NCI-H524 (cell line): ENCODE results near the gene TOMT.

ENCODE experiments used
- DNase-seq, 2 experiments: peaks; one replicate each; lab custom pipeline; 2025; lab: John Stamatoyannopoulos, UW

TOMT gene, protein sequence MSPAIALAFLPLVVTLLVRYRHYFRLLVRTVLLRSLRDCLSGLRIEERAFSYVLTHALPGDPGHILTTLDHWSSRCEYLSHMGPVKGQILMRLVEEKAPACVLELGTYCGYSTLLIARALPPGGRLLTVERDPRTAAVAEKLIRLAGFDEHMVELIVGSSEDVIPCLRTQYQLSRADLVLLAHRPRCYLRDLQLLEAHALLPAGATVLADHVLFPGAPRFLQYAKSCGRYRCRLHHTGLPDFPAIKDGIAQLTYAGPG

DNA sequence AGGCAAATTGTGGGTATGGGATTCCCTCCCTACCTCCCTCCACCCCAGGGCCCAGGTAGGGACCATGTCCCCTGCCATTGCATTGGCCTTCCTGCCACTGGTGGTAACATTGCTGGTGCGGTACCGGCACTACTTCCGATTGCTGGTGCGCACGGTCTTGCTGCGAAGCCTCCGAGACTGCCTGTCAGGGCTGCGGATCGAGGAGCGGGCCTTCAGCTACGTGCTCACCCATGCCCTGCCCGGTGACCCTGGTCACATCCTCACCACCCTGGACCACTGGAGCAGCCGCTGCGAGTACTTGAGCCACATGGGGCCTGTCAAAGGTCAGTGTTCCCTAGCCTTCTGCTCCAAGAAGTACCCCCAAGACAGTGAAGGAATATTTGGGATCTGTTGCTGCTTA is at the start of gene TOMT:
Gene TOMT, plus strand, starts transcription at position 37 of the 400 bp plus-strand sequence. Its CDS starts 28 bp downstream, at position 65.
- no peak for DNase-seq

DNA sequence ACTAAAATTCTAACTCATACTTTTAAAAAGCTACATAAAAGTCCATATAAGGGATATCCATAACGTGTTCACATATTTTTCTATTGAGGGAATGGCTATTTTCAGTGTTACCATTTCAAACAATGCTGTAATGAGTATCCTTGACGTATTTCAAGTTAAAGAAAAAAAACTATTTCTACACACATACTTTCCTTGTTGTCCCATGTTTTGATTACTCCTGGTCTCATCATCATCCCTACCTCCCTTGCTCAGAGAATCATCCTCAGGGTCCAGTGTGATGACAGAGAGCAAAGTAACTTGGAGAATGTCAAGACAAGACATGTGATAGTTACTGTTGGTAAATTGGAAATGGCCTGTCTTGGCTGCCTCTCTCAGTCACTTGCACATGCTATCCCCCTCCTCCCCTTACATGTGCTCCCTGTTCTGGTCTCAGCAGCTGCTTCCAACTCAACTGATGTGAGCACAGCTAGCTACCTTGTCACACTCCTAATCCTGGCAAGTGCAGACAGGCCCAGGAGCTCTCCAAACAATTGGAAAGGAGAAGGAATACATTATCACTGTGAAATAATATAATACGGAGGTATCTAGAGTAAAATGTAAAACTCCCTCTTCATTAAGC is 47.2 kb upstream of the TOMT start:
- DNase-seq = peak in 1 of 2 experiments; percentile 3

DNA sequence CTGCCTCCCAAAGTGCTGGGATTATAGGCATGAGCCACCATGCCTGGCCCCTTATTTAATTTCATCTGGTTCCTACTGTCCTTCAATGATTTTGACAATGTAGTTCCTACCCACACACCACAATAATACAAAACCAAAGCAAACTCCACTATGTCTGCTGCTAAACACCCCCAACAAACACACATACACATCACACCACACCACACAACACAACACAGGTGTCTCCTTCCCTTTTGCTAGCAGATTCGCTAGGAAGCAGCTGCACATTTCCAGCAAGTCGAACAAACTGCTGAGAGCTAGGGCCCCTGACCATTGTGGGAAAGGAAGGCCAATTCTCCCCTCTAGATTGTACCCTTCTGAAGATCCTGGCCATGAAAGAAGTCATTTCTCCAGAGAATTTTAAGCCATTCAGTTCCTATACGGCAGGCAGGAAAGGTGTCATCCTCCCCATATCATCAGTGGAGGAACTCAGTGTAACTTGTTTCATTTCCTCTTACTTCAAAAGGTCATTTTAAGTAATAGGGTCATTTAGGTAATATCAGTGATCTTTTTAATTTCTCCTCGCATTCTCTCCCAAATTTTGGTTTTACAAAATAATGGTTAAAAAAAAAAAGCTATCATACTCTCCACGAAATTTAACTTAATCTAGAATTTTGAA is 43.9 kb upstream of the TOMT start:
- no peak for DNase-seq

DNA sequence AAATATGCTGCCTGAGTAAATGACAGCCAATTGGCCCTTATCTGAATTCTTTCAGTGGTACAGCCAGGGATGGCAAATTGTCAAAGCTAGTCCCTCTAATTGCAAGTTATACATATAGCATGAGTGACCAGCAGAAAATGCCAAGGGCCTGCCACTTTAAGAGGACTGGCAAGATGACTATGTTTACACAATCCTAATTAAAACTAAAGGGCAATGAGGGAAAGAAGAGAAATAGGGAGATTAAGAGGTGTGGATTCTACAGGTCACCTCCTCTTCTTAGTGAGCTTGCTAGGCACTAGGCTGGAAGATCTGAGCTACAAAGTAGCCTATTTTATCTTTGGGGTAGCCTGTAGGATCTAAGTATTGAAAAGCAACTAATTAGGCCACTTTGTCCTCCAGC is 38.9 kb upstream of the TOMT start:
- DNase-seq = no peak

DNA sequence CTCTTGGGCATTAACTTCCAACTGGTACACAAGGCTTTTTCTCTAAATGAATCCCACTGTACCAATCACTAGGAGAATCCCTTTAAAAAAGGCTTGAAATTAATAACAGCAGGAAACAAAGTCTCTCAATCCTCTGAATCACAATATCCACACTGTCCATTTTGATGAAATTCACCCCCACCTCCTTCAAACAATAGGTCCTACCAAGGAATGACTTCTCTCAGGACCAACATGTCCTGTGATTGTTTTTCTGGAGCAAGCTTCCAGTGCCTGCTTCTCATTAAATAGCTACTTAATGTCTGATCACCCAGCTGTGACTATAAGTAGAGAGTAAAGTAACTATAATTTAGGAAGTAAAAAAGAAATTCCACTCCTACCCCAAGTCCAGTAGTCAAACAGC is 38.5 kb upstream of the TOMT start:
- no peak for DNase-seq

DNA sequence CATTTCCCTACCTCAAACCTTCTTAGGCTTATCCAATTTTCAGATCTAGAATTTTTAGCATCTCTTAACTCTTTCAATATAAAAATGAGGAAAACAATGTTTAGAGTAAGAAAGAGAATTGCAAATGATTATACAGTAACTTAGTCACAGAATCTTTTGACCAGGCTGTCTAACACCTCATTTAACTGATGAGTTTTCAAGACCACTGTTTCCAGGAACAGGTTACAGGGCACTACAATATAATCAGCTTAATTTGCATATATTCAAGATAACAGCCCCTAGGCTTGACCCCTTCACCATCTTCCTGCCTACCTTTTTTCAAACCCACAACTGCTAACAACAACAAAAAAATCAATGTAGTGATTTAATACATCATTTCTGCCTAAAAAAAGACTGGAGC is 38.0 kb upstream of the TOMT start:
- no peak for DNase-seq

DNA sequence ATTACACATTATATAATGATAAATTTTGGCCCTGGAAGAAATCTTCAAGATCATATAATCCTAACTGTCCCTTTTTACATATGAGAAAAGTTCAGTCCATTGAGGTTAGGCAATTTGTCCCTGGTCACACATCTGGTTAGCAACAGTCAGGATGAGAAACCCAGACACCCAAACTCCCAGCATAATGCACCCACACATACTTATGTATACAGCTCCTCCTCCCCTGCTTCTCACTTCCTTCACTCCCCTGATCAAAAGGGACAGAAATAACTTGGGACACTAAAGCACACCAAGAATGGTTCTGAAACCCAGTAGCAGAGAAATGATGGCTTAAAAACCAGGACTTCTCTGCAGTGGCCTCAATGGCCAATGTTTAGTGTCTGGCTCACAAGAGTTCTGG is 36.5 kb upstream of the TOMT start:
- DNase-seq = no peak

DNA sequence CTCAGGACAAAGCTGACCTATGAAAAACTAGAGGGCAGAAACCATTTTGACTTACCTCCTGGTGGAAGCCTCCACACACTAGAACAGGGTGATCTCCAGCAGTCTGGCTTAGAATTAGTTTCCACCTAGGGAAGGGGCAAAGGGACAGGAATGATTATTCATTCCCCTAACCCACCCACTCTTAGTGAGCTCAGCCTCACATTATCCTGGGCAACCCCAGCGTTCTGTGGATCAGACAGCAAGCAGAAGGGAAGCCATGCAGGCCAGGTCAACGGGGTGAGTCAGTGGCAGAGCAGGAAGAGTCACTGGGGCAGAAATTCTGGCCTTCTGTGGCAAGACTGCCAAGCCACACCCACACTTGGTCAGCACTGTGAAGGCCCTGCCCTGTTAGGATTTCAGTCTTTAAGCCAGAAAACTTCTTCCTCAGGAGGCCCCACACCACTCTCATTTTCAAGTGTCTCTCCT is 35.9 kb upstream of the TOMT start:
- DNase-seq = no peak

DNA sequence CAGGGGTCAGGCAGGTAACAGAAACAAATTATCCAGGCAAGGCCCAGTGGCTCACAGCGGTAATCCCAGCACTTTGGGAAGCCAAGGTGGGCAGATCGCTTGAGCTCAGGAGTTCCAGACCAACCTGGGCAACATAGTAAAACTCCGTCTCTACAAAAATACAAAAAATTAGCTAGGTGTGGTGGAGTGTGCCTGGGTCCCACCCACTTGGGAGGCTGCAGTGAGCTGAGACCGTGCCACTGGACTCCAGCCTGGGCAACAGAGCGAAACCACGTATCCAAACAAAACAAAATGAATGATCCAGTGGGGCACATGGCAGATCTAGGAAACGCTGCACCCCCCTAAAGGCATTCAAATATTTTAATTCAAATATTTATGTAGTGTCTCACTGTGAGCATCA is 35.2 kb upstream of the TOMT start:
- DNase-seq = no peak

DNA sequence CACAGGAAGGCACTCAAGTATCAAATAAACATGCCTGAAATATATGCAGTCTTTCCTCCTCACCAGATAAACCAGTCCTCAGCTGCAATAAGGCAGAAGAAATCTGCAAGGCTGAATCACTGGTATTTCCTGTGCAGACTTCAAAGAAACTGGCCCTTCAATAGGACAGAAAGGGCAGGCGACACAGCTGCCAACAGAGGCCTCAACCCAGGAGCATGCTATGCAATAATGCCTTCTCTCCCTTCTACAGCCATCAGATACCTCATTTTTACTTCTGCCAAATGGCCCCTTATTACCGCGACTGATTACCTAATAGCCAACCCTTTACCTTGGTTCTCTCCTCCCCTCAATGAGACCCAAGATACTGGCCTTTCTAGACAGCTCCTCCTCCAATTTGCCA is 33.4 kb upstream of the TOMT start:
- no peak for DNase-seq

DNA sequence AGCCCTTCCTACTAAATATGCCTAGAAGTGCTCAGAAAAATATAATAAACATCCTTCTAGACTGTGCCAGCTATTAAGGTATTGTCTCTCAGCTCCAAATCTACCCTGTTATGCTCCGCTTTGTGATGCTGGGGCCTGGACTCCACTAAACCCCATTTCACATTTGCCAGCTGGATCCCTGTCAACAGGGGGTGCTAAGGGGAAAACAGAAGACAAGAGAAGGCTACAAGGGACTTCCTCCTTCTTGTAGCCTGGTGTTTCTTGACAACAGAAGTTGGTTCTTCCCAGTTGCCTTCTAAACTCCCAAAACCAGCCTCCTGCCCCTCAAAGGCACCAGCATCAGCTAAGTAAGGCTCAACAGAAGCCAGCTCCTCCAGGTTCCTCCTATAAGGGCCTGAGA is 30.6 kb upstream of the TOMT start:
- DNase-seq = peak in 1 of 2 experiments; percentile 18

DNA sequence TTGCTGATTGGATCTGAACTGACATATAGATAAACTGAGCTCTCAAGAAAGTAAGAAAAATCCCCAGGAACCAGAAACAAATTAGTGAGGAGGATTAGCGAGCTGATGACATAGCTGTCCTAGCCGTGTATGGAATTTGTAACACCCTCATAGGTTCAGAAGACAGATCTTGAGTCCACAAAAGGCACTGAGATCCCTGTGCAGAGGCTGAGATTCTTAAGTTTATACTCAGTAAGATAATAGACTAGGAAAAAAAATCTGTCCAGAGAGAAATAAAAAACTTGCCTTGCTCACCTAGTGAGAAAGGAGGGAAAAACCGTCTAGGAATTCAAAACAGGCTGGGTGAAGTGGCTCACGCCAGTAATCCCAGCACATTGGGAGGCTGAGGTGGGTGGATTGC is 30.0 kb upstream of the TOMT start:
- no peak for DNase-seq

DNA sequence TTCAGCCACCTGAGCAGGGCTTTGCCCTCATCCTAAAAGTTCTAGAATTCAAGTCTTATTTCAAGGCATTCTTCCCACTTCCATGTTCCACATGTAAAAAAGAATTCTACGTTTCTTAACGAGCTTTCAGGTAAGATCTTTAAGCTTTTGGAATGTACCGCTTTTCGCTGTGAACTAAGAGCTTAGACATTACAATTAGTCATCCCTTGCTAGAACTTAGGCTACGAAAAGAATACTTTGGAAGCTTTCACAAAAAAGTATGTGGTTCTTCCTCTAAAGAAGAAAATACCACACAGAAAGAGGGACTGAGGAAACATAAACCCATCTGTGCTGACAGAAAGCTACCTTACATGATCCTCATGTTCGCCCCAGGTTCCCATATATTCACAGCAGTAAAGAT is 27.2 kb upstream of the TOMT start:
- no peak for DNase-seq

DNA sequence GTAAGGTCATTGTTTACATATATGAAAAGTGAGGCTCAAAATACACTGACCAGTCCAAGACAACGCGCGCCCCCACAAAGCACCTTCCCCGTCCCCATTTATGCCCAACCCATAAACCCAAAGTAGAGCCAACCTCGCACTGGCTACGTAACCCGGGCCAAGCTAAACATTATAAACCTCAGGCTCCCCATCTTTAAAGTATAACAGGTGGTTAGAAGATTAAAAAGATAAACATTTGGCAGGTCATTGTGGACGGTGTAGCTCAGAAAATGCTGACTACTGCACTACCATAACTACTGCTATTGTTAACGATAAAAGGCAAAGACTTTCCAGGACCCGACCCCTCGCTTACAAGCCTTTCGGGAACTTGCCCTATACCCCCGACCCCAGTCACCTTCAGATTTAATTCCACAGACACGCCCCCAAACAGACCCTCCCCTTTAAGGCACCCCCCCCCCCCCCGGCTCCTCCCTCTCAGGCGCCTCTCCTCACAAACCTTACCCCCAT is 25.9 kb upstream of the TOMT start:
- DNase-seq = peak in 1 of 2 experiments; percentile 68

DNA sequence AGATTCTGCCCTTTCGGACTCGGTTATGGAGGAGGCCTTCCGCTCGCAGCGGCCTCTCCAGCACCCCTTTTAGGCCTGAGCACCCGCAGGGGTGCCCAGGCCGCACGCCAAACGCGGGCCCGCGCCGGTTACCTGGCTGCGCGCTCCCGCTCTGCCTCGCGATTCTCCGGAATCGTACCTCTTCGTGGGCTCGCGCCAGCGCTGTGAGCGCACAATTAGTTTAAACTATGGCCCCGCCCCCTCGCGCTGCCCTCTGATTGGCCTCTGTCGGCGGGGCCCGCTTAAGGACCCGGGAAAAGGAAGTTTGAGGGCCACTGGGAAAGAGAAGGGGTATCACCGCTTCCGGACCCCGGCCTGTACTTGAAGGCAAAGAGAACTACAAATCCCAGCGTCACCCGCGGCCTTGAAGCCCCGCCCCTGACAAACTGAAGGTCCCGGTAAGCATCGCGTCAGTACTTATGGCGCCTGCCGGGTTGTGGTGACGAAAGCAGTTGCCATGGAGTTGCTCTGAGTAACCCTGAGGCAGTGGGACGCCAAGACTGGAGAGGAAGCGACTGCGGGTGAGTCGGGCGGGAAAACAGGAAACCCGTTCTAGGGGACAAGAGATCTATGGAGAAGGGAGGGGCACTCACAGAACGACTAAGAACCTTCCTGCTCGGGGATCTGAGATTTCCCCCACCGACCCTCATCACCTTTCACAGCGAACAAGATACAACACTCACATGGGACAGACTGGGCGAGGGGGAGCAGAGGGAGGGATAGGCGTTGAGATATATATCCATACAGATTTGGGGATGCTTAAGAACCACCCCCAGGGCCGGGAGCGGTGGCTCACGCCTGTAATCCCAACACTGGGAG is 25.2 kb upstream of the TOMT start, which contains the start of the genes LRRC51 and NUMA1:
Gene LRRC51, plus strand, starts transcription at position 525 of the 858 bp plus-strand sequence. CDS start 8,234 bp downstream, outside the sequence.
Gene NUMA1, minus strand, starts transcription at position 217 of the 858 bp plus-strand sequence. CDS start 44,599 bp downstream, outside the sequence.
- peak; percentile 99 to 100 for DNase-seq

DNA sequence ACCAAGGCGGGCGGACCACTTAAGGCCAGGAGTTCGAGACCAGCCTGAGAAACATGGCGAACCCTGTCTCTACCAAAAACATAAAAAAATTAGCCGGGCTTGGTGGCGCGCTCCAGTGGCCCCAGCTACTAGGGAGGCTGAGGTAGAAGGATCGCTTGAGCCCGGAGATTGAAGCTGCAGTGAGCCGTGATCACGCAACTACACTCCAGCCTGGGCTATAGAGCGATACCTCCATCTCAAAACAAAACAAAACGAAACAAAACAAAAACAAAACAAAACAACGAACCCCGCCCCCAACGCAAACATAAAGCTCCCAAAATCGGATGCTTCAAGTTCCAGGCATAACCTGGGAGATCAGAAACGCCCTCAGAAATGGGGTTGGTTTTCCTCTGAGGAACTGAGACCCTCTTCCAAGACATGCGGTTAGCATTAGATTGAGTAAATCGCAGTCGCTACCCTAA is 24.5 kb upstream of the TOMT start:
- DNase-seq = no peak

DNA sequence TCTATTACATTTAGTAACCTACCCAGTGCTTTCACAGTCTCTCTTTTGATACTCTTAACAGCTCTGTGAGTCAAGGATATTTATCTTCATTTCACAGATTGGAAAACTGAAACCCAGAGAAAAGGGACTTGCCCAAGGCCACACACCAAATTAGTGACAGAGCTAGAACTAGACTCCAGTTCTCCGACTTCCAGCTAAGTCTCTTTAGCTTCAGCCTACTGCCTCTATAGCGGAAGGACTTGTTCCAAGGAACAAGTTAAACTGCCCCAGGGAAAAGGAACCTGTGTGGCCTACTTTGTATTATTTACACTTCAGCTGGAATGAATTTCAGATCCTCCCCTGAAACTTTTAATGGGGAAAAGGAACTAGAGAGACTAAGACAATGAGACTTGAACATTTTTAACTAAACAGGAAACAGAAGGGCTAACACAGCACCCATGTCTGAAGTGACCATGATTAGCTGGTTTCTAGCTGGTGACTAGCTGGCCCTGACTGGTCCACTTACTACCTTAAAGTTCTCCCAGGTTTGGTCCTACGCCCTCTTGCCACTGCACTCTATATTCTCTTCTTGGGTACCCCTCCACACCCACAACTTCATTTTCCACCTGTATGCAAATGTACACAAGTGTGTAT is 23.8 kb upstream of the TOMT start:
- DNase-seq = no peak

DNA sequence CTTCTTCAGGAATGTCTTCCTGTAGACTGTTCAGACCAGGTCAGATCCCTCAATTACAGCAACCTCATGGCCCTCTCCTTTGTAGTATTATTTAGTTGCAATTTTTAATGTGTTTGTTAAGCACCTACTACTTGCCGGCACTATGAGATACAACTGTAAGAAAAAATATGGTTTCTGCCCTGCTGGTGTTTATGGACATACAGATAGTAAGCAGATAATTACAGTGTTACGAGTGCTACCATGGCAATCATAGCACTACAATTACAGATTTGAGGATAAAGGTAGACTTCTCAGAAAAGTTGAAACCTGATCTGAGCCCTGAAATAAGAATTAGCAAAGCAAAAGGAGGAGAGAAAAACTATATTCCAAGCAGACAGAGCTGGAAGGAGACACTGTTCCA is 22.3 kb upstream of the TOMT start:
- no peak for DNase-seq

DNA sequence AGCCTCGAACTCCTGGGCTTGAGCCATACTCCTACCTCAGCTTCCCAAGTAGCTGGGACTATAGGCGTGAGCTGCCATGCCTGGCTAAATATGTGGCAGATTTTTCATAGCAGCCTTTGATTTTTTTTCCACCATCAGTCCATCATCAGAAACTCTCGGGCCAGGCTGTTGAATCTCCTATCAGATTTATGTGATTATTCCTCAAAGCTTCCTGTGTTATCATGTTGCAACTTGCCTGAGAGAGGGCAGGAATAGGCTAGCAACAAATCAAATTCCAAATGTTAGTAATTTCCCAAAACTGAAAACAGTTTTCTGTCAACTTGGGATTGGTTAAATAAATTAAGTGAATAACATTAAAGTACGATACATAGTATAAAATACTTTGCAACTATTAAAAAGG is 21.6 kb upstream of the TOMT start:
- DNase-seq = no peak

DNA sequence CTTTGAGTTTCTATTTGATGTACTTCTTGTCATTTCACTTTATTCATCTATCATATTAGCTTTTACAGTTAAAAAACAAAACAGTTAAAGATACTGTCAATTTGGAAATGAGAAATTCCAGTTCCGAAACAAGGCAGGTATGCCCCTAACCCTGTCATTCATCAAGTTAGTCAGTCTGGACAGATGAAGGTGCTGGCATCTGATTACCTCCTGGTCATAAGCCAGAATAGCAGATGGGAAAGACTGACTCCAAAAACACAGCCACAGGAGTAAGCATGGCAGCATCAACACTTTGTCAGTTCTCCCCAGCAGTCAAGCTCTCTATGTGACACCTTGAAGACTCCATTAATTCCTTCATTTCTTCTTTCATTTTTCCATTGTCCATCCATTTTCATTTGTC is 20.8 kb upstream of the TOMT start:
- DNase-seq = peak; percentile 9 to 64
